GM12892 (cell line): ENCODE results near the gene BRINP3.

Experiments used
- POLR2A ChIP-seq: IDR thresholded peaks from 2 replicates; pipeline ENCODE4 v1.6.1; 2011; ENCODE audit warnings: low read depth, low read length, control low read depth
- POLR2AphosphoS5 ChIP-seq: IDR thresholded peaks from 2 replicates; pipeline ENCODE4 v1.6.1; 2011; ENCODE audit warnings: low read depth, low read length, control low read depth

DNA sequence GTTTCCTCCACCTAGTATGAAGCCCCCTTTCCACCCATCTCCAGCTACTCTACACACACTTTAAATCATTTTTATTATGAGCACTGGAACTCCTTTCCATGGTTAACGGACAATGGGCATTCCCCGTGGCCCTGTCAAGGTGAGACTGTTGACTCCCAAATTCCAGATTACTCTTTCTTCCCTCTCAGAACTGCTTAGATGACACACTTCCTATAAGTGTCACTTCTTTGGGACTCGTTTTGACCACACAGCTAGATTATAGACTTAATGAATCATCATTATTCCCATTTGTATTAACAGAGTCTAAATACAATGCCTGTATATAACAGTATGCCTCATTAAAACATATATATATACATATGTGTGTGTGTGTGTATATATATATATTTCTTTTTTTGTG lies 215.1 kb downstream of the BRINP3 start:
- TF ChIP-seq POLR2A (no peak), POLR2AphosphoS5 (no peak)
